ENCODE data around the gene XPR1.

GRCh38 chr1:180889325-180889724 lies 257.5 kb downstream of the XPR1 start:
- TF ChIP-seq POLR2A (IDR thresholded peaks at IDR 0.05) (no peak), CTCF (IDR thresholded peaks at IDR 0.05) (no peak)
